Hypothalamus (tissue), 51 donors: ENCODE measurements around the gene MAGED1.
"Not testable (repeated sequence)": the region's sequence is repeated elsewhere in the genome, so short reads cannot be mapped to it uniquely, and the experiment has no call there.

Experiments
- DNase-seq, 51 donors: peaks; one replicate each; lab custom pipeline; 2025; lab: John Stamatoyannopoulos, UW

Gene MAGED1

DNA sequence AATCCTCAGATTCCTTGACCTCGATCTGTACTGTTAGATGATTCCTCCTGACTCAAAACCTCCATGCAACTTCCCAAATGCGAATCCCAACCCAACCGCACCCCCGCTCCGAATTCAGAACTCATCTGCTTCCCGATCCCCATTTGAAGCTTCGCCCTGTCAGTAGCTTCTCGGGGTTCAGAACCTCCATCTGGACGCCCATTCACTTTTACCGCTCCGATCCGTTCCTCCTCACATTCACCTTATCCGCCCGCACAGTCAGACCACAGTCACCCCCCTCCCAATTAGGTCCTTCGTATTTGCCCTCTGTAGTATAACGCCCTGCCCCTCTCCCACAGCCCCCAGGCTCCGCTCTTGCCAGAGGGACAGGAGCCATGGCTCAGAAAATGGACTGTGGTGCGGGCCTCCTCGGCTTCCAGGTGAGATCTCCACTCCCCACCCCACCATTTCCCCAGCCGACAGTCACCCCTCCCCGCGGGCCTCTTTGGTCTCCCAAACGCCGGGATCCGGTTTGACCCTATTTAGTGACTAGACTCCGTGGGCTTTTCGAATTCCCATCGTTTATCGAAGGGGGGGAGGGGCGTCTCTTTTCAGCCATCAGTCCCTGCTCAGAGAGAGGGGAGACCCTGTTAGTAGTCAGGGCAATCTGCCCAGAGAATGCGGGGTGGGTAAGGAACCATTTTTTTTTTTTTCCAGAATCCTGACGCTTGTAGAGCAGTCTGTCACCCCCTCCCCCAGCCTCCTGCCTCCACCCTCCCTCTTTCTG lies 691 bp downstream of the MAGED1 start:
- peak in 20 of 51 donors; percentile 1 to 49 (median 20) for DNase-seq

DNA sequence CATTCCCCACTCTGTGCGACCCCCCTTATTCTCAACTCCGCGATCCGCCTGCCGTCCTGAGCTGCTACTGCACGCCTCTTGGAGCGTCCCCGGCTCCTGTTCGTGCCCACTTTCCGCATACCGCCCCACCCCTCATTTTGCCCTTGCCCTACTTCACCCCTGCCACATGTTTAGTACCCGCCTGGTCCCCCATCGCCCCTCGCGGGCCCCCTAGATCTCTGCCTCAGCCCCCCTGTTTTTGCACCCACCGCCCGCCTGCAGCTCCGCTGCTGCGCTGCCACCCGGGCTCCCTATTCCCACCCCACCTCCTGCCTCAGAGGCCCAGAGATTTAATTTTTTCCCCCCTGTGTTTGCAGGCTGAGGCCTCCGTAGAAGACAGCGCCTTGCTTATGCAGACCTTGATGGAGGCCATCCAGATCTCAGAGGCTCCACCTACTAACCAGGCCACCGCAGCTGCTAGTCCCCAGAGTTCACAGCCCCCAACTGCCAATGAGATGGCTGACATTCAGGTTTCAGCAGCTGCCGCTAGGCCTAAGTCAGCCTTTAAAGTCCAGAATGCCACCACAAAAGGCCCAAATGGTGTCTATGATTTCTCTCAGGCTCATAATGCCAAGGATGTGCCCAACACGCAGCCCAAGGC lies 1.4 kb downstream of the MAGED1 start:
- peak in 15 of 51 donors; percentile 2 to 50 (median 11) for DNase-seq

DNA sequence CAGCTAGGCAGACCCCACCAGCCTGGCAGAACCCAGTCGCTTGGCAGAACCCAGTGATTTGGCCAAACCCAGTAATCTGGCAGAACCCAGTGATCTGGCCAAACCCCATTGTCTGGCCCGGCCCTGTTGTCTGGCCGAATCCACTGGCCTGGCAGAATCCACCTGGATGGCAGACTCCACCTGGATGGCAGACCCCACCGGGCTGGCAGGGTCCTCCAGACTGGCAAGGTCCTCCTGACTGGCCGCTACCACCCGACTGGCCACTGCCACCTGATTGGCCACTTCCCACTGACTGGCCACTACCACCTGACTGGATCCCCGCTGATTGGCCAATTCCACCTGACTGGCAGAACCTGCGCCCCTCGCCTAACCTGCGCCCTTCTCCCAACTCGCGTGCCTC lies 3.2 kb downstream of the MAGED1 start:
- no peak for DNase-seq

DNA sequence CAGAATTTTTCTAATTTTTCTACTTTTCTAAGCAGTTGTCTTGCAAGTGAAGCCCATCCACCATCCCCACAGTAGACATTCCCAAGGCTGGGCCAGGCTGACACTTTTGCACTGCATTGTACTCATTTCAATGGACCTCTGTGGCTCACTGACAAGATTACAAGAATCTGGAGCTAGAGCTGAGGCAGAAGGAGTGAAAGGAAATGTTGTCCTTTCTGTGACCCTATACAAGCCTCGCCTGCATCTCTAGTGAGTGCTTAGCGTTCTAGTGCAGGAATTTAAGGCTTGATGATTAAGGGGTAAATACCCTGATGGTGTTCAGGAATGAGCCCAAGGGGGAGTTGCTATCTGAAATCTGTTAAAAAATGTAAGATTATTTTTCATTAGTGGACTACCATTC lies 6.3 kb downstream of the MAGED1 start:
- DNase-seq, result no peak

DNA sequence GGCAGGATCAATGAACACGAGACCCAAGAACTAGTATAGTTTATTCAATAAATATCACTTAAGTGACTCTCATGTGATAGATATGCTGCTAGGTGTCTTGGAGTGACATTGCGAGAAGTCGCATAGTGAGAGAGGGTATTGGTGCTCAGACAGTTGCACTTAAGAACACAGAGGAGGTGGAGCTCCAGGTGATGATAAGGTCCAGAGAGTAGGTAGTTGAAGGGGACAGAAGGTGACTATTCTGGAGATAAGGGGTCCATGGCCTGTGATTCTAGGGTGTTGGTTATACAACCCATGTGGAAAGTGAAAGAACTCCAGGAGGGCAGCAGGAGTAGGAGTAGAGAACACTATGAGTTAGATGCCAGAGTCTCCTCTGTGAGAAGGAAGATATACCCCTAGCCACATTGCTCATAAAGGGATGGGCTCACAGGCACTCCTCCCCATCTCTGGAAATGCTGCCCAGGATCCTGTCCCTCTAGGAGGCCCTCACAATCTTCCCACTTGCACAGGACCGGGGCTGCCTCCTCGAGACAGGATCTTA lies 9.2 kb downstream of the MAGED1 start:
- DNase-seq, result no peak

DNA sequence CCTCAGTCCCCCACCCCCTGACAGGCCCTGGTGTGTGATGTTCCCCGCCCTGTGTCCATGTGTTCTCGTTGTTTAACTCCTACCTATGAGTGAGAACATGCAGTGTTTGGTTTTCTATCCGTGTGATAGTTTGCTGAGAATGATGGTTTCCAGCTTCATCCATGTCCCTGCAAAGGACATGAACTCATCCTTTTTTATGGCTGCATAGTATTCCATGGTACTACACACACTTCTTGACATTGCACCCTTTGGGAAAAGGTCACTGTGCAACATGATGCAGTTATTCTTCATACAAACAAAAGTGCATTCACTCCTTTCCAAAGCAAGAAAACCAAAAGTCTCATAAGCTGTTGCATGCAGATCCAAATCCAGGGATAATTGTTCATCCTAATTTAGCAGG lies 11.7 kb downstream of the MAGED1 start:
- not testable (repeated sequence) for DNase-seq

DNA sequence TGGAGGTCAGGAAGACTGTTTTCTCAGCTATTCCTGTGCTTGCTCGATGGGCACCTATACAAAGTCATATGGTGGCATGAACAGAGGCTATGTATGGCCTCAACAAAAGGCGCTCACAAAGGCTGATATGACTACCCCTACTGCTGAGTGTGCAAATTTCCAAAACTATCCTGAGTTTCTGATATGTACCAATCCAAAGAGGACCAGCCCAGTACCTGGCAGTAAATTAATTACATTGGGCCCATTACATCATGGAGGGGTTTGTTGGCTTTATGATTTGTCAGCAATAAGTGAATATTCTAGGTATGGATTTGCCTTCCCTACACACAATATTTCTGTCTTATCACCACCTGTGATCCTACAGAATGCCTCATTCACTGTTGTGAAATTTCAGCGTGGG lies 12.3 kb downstream of the MAGED1 start:
- DNase-seq, result no peak

DNA sequence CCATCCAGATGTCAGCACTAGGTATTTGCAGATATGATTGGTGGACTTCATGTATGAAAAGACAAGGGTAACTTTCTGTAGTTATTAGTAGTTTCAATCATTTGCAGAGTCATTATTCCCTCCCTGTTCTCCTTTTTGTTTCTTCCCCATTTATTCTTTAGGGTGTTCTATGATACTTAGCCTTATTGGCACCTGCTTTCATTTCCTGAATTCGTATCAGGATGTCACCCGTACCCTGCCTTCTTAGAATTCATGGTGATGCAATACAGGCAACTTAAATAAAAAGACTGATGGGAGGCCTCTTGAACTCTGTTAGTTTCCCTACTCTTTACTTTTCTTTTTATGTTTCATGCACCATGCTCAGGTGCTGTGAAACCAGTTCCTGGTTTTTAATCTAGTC lies 24.2 kb downstream of the MAGED1 start:
- DNase-seq, result no peak

DNA sequence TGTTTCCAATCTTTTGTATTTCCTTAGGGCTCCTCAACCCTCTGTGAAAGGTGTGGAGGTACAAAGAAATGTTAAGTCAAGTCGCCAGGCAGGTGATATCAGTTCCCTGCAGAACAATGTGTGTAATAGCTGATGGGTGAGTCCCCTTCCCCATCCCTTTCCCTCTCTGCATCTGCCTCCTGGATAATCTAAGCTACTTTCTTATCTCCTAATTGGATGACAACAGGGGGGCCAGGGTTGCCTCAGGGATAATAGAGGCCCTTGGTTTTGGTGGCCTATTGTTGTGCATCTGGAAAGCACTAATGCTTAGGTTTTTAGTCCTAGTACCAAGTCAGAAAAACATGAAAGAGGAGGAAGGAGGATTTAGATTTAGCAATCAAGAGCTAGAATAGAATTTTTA lies 29.1 kb downstream of the MAGED1 start:
- no peak for DNase-seq

DNA sequence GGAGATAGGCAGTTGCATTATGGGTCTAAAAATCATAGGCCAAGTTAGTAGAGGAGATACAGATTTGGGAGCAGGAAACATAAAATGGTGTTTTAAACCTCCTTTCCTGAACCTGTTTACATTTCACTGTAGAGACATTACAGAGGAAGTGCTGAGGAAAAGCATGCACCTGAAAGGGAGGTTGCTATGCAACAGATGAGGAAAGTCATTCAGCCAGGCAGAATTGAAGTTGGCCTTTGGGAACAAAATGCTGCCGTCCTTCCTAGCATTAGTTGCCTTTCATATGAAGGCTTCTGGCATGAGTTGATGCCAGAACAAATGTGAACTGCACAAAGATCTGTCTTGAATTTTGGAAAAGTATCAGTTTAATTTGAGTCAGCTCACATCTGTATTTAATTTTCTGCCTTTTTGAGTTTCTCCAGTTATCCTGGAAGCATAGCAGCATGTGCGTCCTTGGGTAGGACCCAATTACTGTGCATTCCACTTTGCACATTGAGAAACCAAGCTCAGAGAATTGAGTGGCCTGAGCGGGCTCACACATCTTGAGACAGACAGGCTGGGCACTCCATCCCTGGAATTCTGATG lies 38.2 kb downstream of the MAGED1 start:
- peak in 16 of 51 donors; percentile 0 to 22 (median 2) for DNase-seq
